ENCODE results near the gene RBMS3.

DNA sequence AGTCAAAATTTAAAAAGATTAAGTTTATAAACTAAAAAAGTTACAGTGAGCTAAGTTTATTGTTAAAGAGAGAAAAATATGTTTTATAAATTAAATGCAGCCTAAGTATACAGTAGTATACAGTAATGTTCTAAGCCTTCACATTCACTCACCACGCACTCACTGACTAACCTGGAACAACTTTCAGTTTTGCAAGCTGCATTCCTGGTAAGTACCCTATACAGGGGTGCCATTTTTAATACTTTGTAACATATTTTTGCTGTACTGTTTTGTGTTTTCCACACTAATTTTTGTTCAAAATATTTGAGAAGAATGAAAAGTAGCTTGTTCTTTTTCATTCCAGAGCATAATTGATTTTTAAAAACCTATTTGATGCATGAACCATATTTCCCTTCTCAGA is 524.9 kb downstream of the RBMS3 start:
- TF ChIP-seq SUZ12 (IDR thresholded peaks at IDR 0.05) (no peak), FOXA1 (IDR thresholded peaks at IDR 0.05) (no peak), ARNT (IDR thresholded peaks at IDR 0.05) (no peak), BHLHE40 (IDR thresholded peaks at IDR 0.05; ENCODE audit: borderline replicate concordance) (no peak), ZNF384 (IDR thresholded peaks at IDR 0.05) (no peak), FOXK2 (IDR thresholded peaks at IDR 0.05) (no peak), TARDBP (IDR thresholded peaks at IDR 0.05) (no peak), SP1 (IDR thresholded peaks at IDR 0.05) (no peak), HDGF (IDR thresholded peaks at IDR 0.05; ENCODE audit: borderline replicate concordance) (no peak)
- TF ChIP-seq, protein P1, sequence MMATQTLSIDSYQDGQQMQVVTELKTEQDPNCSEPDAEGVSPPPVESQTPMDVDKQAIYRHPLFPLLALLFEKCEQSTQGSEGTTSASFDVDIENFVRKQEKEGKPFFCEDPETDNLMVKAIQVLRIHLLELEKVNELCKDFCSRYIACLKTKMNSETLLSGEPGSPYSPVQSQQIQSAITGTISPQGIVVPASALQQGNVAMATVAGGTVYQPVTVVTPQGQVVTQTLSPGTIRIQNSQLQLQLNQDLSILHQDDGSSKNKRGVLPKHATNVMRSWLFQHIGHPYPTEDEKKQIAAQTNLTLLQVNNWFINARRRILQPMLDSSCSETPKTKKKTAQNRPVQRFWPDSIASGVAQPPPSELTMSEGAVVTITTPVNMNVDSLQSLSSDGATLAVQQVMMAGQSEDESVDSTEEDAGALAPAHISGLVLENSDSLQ (IDR thresholded peaks at IDR 0.05) = no peak

All from HEK293T (cell line).